Liver (tissue), 3 donors: ENCODE results near the gene LHPP.

Source experiments
- CTCF ChIP-seq: fragments of 150-350 bp; IDR thresholded peaks from 2 replicates; pipeline ENCODE4 v1.5.1; 2017; ENCODE audit warnings: improper control_type of control experiment, low read depth, low read length; ENCODE audit not compliant: missing input control
- HNF4A ChIP-seq, 2 donors: conservative IDR thresholded peaks; 2 replicates each; pipeline ENCODE4 v1.6.1; 2016; ENCODE audit warnings: antibody characterized with exemption in 2 of 2, mild to moderate bottlenecking in 2 of 2
- RXRA ChIP-seq, 2 donors: IDR thresholded peaks; 2 replicates each; pipeline ENCODE4 v1.6.1; 2017 to 2018; ENCODE audit warnings: antibody characterized with exemption in 2 of 2, mild to moderate bottlenecking in 1 of 2
- TAF1 ChIP-seq: conservative IDR thresholded peaks from 2 replicates; pipeline ENCODE4 v1.6.1; 2016; ENCODE audit warnings: antibody characterized with exemption, mild to moderate bottlenecking
- donor health status: healthy.
- donor health status: healthy.

- no peak for TF ChIP-seq CTCF
- TF ChIP-seq HNF4A (conservative IDR thresholded peaks at IDR 0.05) = no peak
- TF ChIP-seq RXRA (IDR thresholded peaks at IDR 0.05) = no peak
- no peak for TF ChIP-seq TAF1
Observed at GRCh38 chr10:124505279-124505678, 43.7 kb downstream of the LHPP start.
